ENCODE measurements around the gene SMAD3.
"Not testable (repeated sequence)": the region's sequence is repeated elsewhere in the genome, so short reads cannot be mapped to it uniquely, and the experiment has no call there.

SMAD3 gene

GRCh38 chr15:67026610-67026967 is 38.8 kb upstream of the SMAD3 start:
- no peak overlapping the region for H3K4me3 ChIP-seq (ENCODE audit: low read depth, low read length)
- no peak for DNase-seq (ENCODE audit: low read depth)
- TF ChIP-seq, protein P1, sequence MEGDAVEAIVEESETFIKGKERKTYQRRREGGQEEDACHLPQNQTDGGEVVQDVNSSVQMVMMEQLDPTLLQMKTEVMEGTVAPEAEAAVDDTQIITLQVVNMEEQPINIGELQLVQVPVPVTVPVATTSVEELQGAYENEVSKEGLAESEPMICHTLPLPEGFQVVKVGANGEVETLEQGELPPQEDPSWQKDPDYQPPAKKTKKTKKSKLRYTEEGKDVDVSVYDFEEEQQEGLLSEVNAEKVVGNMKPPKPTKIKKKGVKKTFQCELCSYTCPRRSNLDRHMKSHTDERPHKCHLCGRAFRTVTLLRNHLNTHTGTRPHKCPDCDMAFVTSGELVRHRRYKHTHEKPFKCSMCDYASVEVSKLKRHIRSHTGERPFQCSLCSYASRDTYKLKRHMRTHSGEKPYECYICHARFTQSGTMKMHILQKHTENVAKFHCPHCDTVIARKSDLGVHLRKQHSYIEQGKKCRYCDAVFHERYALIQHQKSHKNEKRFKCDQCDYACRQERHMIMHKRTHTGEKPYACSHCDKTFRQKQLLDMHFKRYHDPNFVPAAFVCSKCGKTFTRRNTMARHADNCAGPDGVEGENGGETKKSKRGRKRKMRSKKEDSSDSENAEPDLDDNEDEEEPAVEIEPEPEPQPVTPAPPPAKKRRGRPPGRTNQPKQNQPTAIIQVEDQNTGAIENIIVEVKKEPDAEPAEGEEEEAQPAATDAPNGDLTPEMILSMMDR (conservative IDR thresholded peaks at IDR 0.05; ENCODE audit: low read depth, low read length) = no peak

- not testable (repeated sequence) for H3K4me3 ChIP-seq (ENCODE audit: low read depth, low read length); DNase-seq (ENCODE audit: low read depth)
Observed at GRCh38 chr15:67028440-67028839, 37.0 kb upstream of the SMAD3 start.

DNA sequence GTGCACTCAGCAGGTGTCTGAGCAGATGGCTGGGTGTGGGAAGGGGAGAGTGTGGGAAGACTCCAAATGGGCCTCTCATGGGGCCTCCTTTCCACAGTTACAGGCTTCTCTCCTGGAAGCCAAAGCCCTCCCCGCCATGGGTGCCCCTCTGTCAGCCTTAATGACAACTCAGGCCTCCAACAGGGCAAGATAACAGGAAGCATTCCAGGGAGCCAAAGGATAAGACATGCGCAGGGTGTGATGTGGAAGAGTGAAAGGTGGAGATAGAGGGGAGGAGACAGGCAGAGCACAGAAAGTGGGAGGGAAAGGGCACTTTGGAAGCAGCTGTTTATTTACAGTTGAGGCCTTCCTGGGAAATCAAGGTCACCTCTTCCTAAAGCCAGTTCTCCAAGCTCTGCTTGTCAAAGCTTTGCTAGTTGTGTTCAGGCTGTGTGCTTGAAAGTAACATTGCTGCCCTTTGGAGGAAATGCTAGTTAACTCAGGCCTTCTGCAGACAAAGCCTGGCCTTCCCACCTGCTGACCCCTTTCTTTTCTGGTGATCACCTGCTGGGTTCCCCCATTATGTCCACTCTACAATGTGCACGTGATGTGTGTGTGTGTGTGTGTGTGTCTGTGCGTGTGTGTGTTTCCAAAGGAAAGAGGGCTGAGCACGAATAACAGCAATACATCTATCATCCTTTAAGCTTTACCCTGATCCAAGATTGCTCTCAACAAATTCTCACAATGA is 35.2 kb upstream of the SMAD3 start:
- DNase-seq (ENCODE audit: low read depth) = no peak
- no peak overlapping the region for H3K4me3 ChIP-seq (ENCODE audit: low read depth, low read length)
- TF ChIP-seq, protein P1 (conservative IDR thresholded peaks at IDR 0.05; ENCODE audit: low read depth, low read length) = no peak

DNA sequence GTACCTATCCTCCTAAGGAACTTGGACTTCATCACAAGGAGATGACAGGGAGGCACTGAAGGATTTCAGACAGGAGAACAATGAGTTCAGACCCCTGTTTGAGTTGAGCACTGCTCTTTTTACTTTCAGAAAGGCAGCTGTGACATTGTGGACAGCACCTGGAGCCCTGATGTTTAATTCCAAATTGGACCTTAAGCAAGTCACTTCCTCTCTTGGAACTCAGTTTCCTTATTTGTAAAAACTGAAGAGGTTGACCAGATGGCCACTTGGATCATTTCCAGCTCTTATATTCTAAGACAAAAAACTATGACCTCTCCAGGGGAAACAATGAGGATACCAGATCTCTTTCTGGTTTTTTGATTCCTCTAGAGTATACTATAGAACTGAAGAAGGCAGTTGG is 34.1 kb upstream of the SMAD3 start:
- DNase-seq (ENCODE audit: low read depth) = no peak
- TF ChIP-seq, protein P1 (conservative IDR thresholded peaks at IDR 0.05; ENCODE audit: low read depth, low read length) = no peak
- no peak overlapping the region for H3K4me3 ChIP-seq (ENCODE audit: low read depth, low read length)

DNA sequence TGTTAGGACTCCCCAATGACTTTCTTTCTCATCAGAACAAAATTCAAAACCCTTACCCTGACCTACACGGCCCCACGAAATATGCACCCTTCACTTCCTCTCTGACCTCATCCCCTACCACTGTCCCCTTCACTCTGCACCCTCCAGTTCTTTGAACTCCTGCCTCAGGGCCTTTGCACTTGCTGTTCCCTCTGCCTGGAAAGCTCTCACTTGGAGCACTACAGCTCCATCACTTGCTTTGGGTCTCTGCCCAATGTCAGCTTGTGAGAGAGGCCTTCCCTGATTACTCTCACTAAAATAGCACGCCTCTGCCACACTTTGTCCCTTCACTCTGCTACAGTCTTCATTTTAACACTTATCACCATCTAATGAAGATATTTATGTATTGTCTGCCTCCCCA is 32.8 kb upstream of the SMAD3 start:
- no peak for DNase-seq (ENCODE audit: low read depth)
- H3K4me3 ChIP-seq (ENCODE audit: low read depth, low read length) = no peak overlapping the region
- TF ChIP-seq, protein P1 (conservative IDR thresholded peaks at IDR 0.05; ENCODE audit: low read depth, low read length) = no peak

DNA sequence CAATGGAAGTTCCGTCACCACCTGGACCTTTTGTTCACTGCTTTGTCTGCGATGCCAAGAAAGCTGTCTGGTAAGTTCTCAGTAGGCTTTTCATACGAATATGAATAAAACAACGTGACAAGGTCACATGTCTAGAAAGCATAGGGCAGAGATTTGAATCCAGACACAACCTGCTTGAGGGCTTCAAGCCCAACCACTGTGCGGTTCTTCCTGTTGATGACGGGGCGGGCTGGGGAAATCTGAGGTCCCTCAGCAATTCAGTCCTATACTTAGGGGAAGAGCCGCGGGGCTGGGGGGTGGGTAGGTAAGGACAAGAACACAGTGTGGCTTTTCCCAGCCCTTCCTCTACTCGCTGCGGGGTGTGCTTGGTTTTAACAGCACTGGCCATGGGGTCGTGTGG is 32.4 kb upstream of the SMAD3 start:
- TF ChIP-seq, protein P1 (conservative IDR thresholded peaks at IDR 0.05; ENCODE audit: low read depth, low read length) = no peak
- DNase-seq (ENCODE audit: low read depth) = no peak
- no peak overlapping the region for H3K4me3 ChIP-seq (ENCODE audit: low read depth, low read length)

GRCh38 chr15:67033571-67034044 is 31.8 kb upstream of the SMAD3 start:
- no peak for DNase-seq (ENCODE audit: low read depth)
- peak overlapping the region; percentile 44 for H3K4me3 ChIP-seq (ENCODE audit: low read depth, low read length)
- TF ChIP-seq, protein P1 (conservative IDR thresholded peaks at IDR 0.05; ENCODE audit: low read depth, low read length) = no peak

Measured in choroid plexus epithelial cell (primary cell).